H1 (cell line): ENCODE data around the gene UIMC1. TPM values are rescaled to one million over a fixed set of nuclear protein-coding genes. Genes with fewer than 3 reads are reported as not detected.

Experiments
- GABPA ChIP-seq: IDR thresholded peaks from 2 replicates; pipeline ENCODE4 v1.6.1; 2011; ENCODE audit warnings: mild to moderate bottlenecking, low read length, moderate library complexity, borderline replicate concordance; ENCODE audit not compliant: insufficient read depth
- ZNF274 ChIP-seq: IDR thresholded peaks from 2 replicates; pipeline ENCODE4 v1.7.0; 2012; ENCODE audit warnings: low read length, borderline replicate concordance; ENCODE audit errors: extremely low read depth
- polyA plus RNA-seq, 7 experiments: library from polyadenylated mRNA; depleted of rRNA in 3 of 7; stranded (reverse) in 5 of 7; unstranded in 2 of 7; fragments of >200 nt in 5 of 7; fragments of 200-250 nt in 2 of 7; gene quantifications; 1 replicate in 5 of 7; 2 replicates in 1 of 7; 4 replicates in 1 of 7; pipeline versions ENCODE4 v1.2.1 to v1.2.3, GENCODE V29; 2011 to 2013; ENCODE audit warnings: missing spikeins in 2 of 7, mixed read lengths in 2 of 7
- total RNA-seq: library from RNA; stranded (reverse); fragmentation: NEBNext Ultra II Directional; extraction: Animal tissue kit (Norgen Biotek cat#: 25700); gene quantifications from 2 replicates; pipeline ENCODE4 v1.2.1, GENCODE V29; 2021
- TF ChIP-seq, protein P1 (sequence below): IDR thresholded peaks from 2 replicates; pipeline ENCODE4 v1.6.1; 2011; ENCODE audit warnings: low read length, improper control_type of control experiment

Gene UIMC1
- total and polyA plus RNA-seq, 2 of the 8 experiments (the other 6 are each of a cell fraction or from before 2014, with no cell fraction given), result 12.8 to 43.7 TPM

DNA sequence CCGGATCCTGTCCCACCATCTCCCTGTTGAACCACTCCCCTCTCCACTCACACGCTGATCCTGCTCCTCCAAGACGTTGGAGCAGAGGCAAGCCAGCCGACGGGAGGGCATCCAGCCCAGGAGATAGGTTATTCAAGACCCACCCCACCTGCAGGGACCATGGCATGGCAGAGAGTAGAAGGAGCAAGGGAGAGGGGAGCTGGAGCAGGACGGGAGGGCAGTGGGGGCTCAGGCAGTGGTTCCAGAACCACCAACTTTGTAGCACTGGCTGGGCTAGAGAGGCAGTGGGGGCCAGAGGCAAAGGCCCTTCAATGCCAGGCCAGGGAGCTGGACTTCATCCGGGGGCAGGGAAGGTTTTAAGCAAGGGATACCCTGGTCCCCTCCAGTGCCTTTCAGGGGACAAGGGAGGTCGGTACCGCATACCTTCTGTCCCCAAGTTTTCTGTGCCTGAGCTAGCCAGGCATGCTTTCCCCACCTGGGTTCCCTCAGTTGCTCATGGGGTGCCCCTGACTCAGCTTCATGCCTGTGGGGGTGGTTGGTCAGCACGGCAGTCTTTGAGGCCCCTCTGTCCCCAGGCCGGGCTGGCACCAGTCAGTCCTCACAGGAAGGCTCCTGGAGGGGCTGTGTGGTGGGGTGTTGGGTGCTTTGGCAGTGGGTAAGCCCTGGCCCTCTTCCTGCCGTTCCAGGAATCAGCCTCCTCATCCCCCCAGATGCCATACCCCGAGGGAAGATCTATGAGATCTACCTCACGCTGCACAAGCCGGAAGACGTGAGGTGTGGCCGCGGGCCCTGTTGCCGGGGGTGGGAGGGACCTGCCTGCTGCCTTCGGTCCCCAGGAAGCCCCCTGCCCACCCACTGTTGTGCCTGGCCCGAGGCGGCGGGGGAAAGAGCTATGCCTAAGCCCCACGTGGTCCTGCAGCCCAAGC lies 129.8 kb downstream of the UIMC1 start (continued):
- TF ChIP-seq GABPA (no peak), ZNF274 (no peak)
- TF ChIP-seq, protein P1, sequence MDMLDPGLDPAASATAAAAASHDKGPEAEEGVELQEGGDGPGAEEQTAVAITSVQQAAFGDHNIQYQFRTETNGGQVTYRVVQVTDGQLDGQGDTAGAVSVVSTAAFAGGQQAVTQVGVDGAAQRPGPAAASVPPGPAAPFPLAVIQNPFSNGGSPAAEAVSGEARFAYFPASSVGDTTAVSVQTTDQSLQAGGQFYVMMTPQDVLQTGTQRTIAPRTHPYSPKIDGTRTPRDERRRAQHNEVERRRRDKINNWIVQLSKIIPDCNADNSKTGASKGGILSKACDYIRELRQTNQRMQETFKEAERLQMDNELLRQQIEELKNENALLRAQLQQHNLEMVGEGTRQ, result no peak
